Activated CD4-positive, alpha-beta T cell treated with anti-CD3 and anti-CD28 coated beads, Interleukin-2, amount 50 U/mL, for 4 hours (primary cell): ENCODE results near the gene RFC2.
A peak's percentile ranks its signal among the peaks of the same experiment; 100 is the strongest.
"Not testable (repeated sequence)": the region's sequence is repeated elsewhere in the genome, so short reads cannot be mapped to it uniquely, and the experiment has no call there.

Experiments used
- DNase-seq, 2 experiments: peaks; one replicate each; pipeline ENCODE4 v3.0.0-alpha.2; 2020

The RFC2 gene

GRCh38 chr7:74282748-74283459 lies 28.7 kb upstream of the RFC2 start:
- DNase-seq, result no peak

GRCh38 chr7:74280985-74281384 lies 26.8 kb upstream of the RFC2 start:
- no peak for DNase-seq

- no peak for DNase-seq
These were observed 23.4 kb upstream of the RFC2 start for GRCh38 chr7:74277636-74278035.

- no peak for DNase-seq
These were observed 21.2 kb upstream of the RFC2 start for GRCh38 chr7:74275401-74275881.

DNA sequence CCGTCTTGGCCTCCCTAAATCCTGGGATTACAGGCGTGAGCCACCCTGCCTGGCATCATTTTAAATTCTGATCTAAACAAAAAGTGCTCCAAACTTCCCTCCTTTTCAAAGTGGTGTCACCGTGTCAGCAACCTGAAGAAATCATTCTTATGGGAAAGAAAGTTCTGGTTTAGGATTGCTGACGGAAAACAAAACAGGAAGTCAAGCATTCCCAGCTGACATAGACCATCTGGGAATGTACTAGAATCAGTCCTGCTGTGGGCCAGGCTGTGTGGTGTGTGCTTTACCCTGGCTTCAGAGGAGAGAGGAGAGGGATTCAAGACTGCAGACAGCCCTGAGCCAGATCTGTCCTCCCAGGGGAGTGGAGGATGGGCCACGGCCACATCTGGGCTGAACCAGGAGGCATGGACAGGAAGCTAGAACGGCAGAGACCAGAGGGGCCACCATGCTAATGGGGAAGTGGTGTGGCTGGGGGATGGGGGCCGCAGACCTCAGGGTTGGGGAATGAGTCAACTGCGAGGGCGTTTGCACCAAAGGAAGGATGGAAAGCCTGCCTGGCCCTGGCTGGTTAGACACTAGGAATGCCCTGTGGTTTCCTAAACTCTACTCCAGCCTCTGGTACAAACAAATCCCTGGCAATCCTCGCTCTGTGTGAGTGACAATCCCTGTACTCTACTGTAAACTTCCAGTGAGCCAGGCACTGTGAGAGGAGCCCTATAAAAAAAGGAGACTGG lies 18.3 kb upstream of the RFC2 start:
- no peak for DNase-seq

DNA sequence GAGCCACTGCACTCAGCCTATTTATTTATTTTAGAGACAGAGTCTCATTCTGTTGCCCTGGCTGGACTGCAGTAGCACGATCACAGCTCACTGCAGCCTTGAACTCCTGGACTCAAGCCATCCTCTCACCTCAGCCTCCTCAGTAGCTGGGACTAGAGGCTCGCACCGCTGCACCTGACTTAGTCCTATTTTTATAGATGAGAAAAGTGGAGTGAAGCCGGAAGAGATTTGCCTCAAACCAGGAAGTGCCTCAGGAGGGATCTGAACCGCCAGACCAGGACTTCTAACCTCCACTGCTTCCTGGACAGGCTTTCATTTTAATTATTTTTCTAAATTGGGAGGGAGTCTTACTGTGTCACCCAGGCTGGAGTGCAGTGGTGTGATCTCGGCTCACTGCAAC lies 17.5 kb upstream of the RFC2 start:
- no peak for DNase-seq

- peak; percentile 47 to 56 for DNase-seq
These were observed 15.6 kb upstream of the RFC2 start for GRCh38 chr7:74269757-74270277.

DNA sequence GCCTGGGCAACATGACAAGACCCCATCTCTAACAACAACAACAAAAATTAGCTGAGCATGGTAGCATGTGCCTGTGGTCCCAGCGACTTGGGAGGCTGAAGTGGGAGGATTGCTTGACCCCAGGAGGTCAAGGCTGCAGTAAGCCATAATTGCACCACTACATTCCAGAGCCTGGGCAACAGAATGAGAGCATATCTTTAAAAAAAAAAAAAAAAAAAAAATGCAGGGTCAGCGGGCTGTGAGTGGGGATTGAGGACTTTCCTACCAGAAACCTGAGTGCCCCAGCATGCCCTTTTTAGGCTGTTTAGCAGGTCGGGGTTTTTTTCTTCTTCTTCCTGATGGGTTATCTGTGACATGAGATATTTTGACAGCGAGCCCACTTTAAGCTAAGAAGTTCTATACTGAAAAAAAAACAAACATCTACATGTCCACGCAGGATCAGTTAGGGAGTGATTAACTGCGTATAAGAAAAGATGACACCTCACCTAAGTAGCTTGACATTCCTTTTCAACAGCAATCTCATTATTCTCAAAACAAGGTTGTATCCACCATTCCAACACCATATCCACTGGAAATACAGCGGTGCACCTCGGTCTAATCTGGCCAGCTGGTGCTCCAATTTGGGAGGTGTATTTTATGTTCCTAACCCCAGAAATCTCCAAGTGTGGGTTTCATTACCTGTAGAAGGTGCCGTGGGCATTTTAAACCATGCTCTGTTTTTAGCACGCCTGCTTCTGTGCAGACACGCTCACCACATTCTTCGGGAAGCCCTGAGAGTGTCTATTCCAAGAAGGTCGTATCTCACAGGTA lies 13.8 kb upstream of the RFC2 start:
- no peak for DNase-seq

DNA sequence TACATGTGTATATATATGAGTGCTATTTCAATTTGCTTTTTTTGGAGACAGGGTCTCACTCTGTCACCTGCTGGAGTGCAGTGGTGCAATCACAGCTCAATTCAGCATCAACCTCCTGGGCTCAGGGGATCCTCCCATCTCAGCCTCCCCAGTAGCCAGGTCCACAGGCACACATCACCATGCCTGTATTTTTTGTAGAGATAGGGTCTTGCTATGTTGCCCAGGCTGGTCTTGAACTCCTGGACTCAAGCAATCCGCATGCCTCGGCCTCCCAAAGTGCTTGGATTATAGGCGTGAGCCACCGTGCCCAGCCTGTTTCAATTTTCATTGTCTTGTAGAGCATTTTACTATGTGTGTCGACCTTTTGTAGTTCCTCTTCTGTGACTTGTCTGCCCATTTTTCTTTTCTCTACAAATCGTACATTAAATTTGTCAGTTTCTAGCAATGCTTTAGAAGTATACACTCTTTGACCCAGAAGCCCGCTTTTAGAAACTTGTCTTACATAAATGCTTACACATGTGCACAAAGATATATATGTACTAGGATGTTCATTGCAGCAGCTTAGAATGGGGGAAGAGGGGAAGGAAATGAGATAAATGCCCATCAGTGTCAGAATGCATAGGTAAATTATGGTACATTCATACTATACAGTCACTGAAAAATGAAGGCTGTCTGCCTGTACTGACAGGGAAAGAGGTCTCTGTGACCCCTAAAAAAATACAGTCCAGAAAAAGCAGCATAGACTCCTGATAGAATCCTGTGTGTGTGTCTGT lies 12.2 kb upstream of the RFC2 start:
- no peak for DNase-seq

GRCh38 chr7:74263399-74264120 lies 9.4 kb upstream of the RFC2 start:
- no peak for DNase-seq

DNA sequence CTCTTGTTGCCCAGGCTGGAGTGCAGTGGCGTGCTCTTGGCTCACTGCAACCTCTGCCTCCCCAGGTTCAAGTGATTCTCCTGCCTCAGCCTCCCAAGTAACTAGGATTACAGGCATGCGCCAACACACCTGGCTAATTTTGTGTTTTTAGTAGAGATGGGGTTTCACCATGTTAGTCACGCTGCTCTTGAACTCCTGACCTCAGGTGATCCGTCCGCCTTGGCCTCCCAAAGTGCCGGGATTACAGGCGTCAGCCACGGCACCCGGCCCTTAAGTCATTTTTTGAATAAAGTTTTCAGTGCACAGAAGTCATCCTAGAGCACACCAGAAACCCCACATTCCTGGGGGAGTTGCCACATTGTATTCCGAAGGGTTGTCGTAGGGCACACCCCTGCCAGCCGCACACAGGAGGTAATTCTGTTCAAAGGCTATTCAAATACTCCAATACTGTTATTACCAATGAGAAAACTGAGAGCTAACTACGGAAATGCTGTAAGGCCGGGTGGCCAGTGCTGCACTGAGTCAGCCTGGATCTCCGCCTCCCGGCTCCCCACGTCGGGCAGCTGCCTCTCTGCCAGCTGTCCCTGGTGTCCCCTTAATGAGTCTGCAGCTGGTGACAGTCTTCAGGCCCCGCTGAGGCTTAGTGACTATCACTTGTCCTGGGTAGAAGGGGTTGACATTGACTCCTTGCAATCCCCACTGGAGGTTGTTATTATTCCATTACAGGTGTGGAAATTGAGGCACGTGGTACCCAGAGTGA lies 8.6 kb upstream of the RFC2 start:
- no peak for DNase-seq

DNA sequence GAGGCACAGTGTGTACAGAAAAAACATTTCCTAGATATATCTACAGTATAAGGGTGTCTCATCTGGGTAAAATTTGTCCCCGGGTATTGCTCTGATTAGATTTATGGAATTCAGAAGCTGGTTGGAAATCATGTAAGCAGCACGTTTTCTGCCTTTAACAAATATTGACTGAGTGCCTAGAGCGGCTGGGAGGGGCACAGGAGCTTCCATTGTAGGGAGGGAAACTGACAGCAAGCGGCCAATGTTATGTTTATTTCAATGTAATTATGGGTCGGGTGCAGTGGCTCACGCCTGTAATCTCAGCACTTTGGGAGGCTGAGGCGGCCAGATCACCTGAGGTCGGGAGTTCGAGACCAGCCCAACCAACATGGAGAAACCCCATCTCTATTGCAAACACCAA lies 4.4 kb upstream of the RFC2 start:
- no peak for DNase-seq

GRCh38 chr7:74256491-74257408 lies 2.6 kb upstream of the RFC2 start:
- no peak for DNase-seq

DNA sequence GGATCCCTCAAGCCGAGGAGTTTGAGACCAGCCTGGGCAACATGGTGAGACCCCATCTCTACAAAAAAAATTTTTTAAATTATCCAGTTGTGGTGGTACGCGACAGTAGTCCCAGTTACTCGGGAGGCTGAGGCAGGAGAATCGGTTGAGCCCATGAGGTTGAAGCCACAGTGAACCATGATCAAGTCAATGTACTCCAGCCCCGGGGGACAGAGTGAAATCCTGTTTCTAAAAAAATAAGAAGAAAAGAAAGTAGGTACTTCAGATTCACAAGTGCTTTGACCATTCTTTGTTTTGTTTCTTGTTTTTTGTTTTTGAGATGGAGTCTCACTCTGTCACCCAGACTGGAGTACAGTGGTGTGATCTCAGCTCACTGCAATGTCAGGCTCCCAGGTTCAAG lies 1.3 kb upstream of the RFC2 start:
- not testable (repeated sequence) for DNase-seq

DNA sequence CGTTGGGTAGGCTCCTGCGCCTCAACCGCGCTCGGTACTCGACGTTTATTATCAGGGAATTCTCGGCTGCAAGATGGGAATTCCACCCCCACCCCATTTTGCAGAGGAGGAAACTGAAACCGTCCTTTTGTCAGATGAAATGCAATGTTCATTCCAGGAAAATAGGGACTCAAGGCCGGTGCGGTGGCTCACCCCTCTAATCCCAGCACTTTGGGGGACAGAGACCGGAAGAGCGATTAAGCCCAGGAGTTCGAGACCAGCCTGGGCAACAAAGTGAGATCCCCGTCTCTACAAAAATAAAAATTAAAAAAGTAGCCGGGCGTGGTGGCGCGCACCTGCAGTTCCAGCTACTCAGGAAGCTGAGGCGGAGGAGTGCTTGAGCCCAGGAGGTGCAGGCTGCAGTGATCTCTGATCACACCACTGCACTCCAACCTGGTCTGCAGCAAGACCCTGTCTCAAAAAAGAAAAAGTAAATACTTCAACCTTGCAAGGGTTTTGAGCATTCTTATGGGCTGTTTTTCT lies 720 bp upstream of the RFC2 start:
- DNase-seq, result no peak

GRCh38 chr7:74253835-74254128 lies 417 bp downstream of the RFC2 start:
- DNase-seq, result no peak

GRCh38 chr7:74253331-74253730 lies 868 bp downstream of the RFC2 start:
- DNase-seq, result no peak

GRCh38 chr7:74252893-74253292 lies 1.3 kb downstream of the RFC2 start:
- no peak for DNase-seq

DNA sequence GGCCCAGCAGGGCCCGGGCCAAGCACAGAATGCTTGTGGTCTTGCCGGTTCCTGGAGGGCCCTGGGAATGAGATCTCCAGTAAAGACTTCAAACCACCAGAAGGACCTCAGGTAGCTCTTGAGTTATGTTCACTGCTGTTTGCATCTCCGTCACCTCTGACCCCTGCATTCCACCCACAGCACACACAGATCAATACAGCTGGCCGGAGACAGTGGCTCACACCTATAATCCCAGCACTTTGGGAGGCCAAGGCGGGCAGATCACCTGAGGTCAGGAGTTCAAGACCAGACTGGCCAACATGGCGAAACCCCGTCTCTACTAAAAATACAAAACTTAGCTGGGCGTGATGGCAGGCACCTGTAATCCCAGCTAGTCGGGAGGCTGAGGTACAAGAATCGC lies 5.1 kb downstream of the RFC2 start:
- not testable (repeated sequence) for DNase-seq

GRCh38 chr7:74248156-74248555 lies 6.0 kb downstream of the RFC2 start:
- no peak for DNase-seq
